ENCODE data around the gene TPO. TPM values are rescaled to one million over a fixed set of nuclear protein-coding genes. Genes with fewer than 3 reads are reported as not detected.

Gene TPO
- total and polyA plus RNA-seq, 8 donors, result 0.19 to 8.2 (median 0.49) TPM; not detected in 1

GRCh38 chr2:1543776-1544477 is 130.7 kb downstream of the TPO start:
- H3K27ac ChIP-seq, result no peak overlapping the region
- no peak for TF ChIP-seq CTCF (IDR thresholded peaks at IDR 0.05)
- DNase-seq, result no peak
- no peak overlapping the region for H3K4me3 ChIP-seq
- intact Hi-C loops (cut with DNase I), result loop anchor here in 2 of 3 donors (10.0 kb wide), 4 partner anchors 319 to 829 kb away; partner anchors contain the start of gene SNTG2 (in 1 of the 2)
- no peaks in the 10 kb centered on the region for H3K4me1 ChIP-seq
- no peaks in the 10 kb centered on the region for H3K27me3 ChIP-seq
- no peaks in the 10 kb centered on the region for H3K9me3 ChIP-seq
- no peak for ATAC-seq
- no peak for FAIRE-seq
- WGBS, 2 donors, result 88 to 91% methylated on average over 14 of the region's 14 CpGs
- no peaks in the 10 kb centered on the region for H3K36me3 ChIP-seq

GRCh38 chr2:1544478-1545069 is 131.3 kb downstream of the TPO start:
- intact Hi-C loops (cut with DNase I), result loop anchor here in 2 of 3 donors (5.0 to 10.0 kb wide), 5 partner anchors 320 to 830 kb away; partner anchors contain the start of gene SNTG2 (in 1 of the 2)
- H3K4me1 ChIP-seq, result no peaks in the 10 kb centered on the region
- WGBS, 2 donors, result 66 to 71% methylated on average over 4 of the region's 4 CpGs
- no peak for TF ChIP-seq CTCF (IDR thresholded peaks at IDR 0.05)
- no peak overlapping the region for H3K4me3 ChIP-seq
- H3K27ac ChIP-seq, result no peak overlapping the region
- no peaks in the 10 kb centered on the region for H3K27me3 ChIP-seq
- FAIRE-seq, result no peak
- ATAC-seq, result no peak
- DNase-seq, result no peak
- H3K36me3 ChIP-seq, result no peaks in the 10 kb centered on the region
- H3K9me3 ChIP-seq, result no peaks in the 10 kb centered on the region

GRCh38 chr2:1546023-1546591 is 132.8 kb downstream of the TPO start:
- Histone ChIP-seq H3K4me3 (no peak overlapping the region), H3K36me3 (no peaks in the 10 kb centered on the region), H3K9me3 (no peaks in the 10 kb centered on the region), H3K27ac (no peak overlapping the region), H3K4me1 (no peaks in the 10 kb centered on the region), H3K27me3 (no peaks in the 10 kb centered on the region)
- intact Hi-C loops (cut with DNase I), result loop anchor here in 2 of 3 donors (5.0 to 10.0 kb wide), 5 partner anchors 321 to 831 kb away; partner anchors contain the start of gene SNTG2 (in 1 of the 2)
- FAIRE-seq (no peak), DNase-seq (peak in 2 of 6 donors; percentile 17 to 63), ATAC-seq (peak; percentile 63 to 82 (median 76))
- TF ChIP-seq CTCF (IDR thresholded peaks at IDR 0.05), result peak; percentile 59 to 82 (median 71)
- 16 to 21% methylated on average over 14 of the region's 14 CpGs for whole genome bisulfite sequencing, 2 donors

- H3K9me3 ChIP-seq, result no peaks in the 10 kb centered on the region
- intact Hi-C loops (cut with DNase I), result loop anchor here in 2 of 3 donors (5.0 to 10.0 kb wide), 5 partner anchors 322 to 832 kb away; partner anchors contain the start of gene SNTG2 (in 1 of the 2)
- FAIRE-seq, result no peak
- no peaks in the 10 kb centered on the region for H3K27me3 ChIP-seq
- H3K36me3 ChIP-seq, result no peaks in the 10 kb centered on the region
- no peak for TF ChIP-seq CTCF (IDR thresholded peaks at IDR 0.05)
- H3K4me3 ChIP-seq, result no peak overlapping the region
- no peak for DNase-seq
- H3K4me1 ChIP-seq, result no peaks in the 10 kb centered on the region
- ATAC-seq, result no peak
- 63 to 67% methylated on average over 10 of the region's 10 CpGs for WGBS, 2 donors
- H3K27ac ChIP-seq, result no peak overlapping the region
Observed at GRCh38 chr2:1546901-1547300, 133.6 kb downstream of the TPO start.

Measured in pancreas (tissue), 10 donors.